Stimulated activated CD4-positive, alpha-beta T cell treated with anti-CD3 and anti-CD28 coated beads, Interleukin-1b, Interleukin-23, amount 100 ng/mL, for 4 hours (primary cell): ENCODE data around the gene TRIM54.
"Not testable (repeated sequence)": the region's sequence is repeated elsewhere in the genome, so short reads cannot be mapped to it uniquely, and the experiment has no call there.

Experiments
- DNase-seq, 2 donors: peaks; one replicate each; pipeline ENCODE4 v3.0.0-alpha.2; 2020; ENCODE audit warnings: low read depth in 2 of 2

Gene TRIM54

GRCh38 chr2:27284996-27285395 lies 2.8 kb downstream of the TRIM54 start:
- no peak for DNase-seq

- no peak for DNase-seq
These were observed 3.3 kb downstream of the TRIM54 start for GRCh38 chr2:27285481-27285880.

GRCh38 chr2:27288610-27289009 lies 6.4 kb downstream of the TRIM54 start:
- DNase-seq, result no peak

- DNase-seq, result no peak
These were observed 8.3 kb downstream of the TRIM54 start for GRCh38 chr2:27290549-27290948.

- DNase-seq, result no peak
These were observed 9.6 kb downstream of the TRIM54 start for GRCh38 chr2:27291865-27292264.

GRCh38 chr2:27294928-27295327 lies 12.7 kb downstream of the TRIM54 start:
- no peak for DNase-seq

GRCh38 chr2:27296481-27296880 lies 14.3 kb downstream of the TRIM54 start:
- DNase-seq, result no peak

GRCh38 chr2:27297195-27297594 lies 15.0 kb downstream of the TRIM54 start:
- no peak for DNase-seq

GRCh38 chr2:27298391-27299080 lies 16.3 kb downstream of the TRIM54 start:
- no peak for DNase-seq

- DNase-seq, result not testable (repeated sequence)
These were observed 18.4 kb downstream of the TRIM54 start for GRCh38 chr2:27300606-27301005.

GRCh38 chr2:27303093-27304025 lies 21.1 kb downstream of the TRIM54 start:
- DNase-seq, result peak in 1 of 2 donors; percentile 39

GRCh38 chr2:27304488-27305240 lies 22.4 kb downstream of the TRIM54 start:
- DNase-seq, result no peak

- no peak for DNase-seq
These were observed 23.3 kb downstream of the TRIM54 start for GRCh38 chr2:27305516-27305915.

GRCh38 chr2:27306136-27306535 lies 23.9 kb downstream of the TRIM54 start:
- DNase-seq, result no peak

GRCh38 chr2:27306573-27307286 lies 24.5 kb downstream of the TRIM54 start:
- DNase-seq, result peak; percentile 21 to 38

GRCh38 chr2:27307287-27307544 lies 25.0 kb downstream of the TRIM54 start:
- no peak for DNase-seq

GRCh38 chr2:27307545-27308358 lies 25.5 kb downstream of the TRIM54 start:
- DNase-seq, result no peak

- DNase-seq, result no peak
These were observed 26.2 kb downstream of the TRIM54 start, which contains the start of gene UCN for GRCh38 chr2:27308359-27308881. UCN (minus strand) TSS chr2:27308445; CDS start chr2:27307895, 550 bp downstream.

GRCh38 chr2:27309651-27310050 lies 27.4 kb downstream of the TRIM54 start:
- DNase-seq, result no peak

- no peak for DNase-seq
These were observed 29.9 kb downstream of the TRIM54 start for GRCh38 chr2:27312152-27312551.
